Fibroblast of pulmonary artery (primary cell): ENCODE data around the gene MDFIC.

ENCODE experiments used
- DNase-seq: peaks from one replicate; pipeline ENCODE4 v3.0.0-alpha.2; 2010; ENCODE audit warnings: low read depth
- H3K4me3 ChIP-seq: replicated peaks from 2 replicates; pipeline ENCODE4 v1.5.1; 2011; ENCODE audit warnings: low read depth, mild to moderate bottlenecking, control low read depth, low read length, moderate library complexity
- TF ChIP-seq, protein P1 (sequence below): IDR thresholded peaks from 2 replicates; pipeline ENCODE4 v1.5.1; 2011; ENCODE audit warnings: mild to moderate bottlenecking, control low read depth, low read length, inconsistent platforms; ENCODE audit errors: missing control alignments

MDFIC gene

DNA sequence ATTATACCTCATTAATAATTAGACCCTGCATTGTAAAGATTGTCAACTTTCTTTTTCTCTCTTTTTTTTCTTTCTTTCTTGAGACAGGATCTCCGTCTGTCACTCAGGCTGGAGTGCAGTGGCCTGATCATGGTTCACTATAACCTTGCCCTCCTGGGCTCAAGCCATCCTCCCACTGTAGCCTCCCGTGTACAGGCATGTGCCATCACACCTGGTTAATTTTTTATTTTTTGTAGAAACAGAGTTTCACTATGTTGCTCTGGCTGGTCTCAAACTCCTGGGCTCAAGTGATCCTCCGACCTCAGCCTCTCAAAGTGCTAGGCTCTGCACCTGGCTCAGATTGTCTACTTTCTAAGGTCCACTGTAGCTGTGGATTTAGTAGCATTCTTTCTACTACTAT is 50.7 kb downstream of the MDFIC start:
- TF ChIP-seq, protein P1, sequence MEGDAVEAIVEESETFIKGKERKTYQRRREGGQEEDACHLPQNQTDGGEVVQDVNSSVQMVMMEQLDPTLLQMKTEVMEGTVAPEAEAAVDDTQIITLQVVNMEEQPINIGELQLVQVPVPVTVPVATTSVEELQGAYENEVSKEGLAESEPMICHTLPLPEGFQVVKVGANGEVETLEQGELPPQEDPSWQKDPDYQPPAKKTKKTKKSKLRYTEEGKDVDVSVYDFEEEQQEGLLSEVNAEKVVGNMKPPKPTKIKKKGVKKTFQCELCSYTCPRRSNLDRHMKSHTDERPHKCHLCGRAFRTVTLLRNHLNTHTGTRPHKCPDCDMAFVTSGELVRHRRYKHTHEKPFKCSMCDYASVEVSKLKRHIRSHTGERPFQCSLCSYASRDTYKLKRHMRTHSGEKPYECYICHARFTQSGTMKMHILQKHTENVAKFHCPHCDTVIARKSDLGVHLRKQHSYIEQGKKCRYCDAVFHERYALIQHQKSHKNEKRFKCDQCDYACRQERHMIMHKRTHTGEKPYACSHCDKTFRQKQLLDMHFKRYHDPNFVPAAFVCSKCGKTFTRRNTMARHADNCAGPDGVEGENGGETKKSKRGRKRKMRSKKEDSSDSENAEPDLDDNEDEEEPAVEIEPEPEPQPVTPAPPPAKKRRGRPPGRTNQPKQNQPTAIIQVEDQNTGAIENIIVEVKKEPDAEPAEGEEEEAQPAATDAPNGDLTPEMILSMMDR: no peak
- no peak for DNase-seq
- H3K4me3 ChIP-seq: no peak overlapping the region

DNA sequence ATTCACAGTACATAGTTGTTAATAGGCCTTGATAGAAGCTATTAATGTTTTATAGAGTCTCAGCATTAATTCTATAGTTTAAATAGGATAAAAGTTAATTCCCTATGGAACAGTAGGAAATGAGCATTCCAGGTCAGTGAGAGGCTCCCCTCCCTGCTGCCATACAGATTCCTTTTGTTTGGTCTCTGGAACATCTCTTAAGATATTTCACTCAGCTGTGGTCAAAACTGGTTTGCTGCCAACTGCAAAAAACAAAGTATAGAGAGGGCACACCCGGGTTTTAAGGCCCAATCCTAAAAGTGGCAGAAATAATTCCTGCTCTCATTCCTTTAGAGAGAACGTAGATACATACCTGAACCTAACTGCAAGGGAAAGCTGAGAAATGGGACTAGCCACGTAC is 51.3 kb downstream of the MDFIC start:
- no peak overlapping the region for H3K4me3 ChIP-seq
- peak; percentile 64 for DNase-seq
- TF ChIP-seq, protein P1: no peak

DNA sequence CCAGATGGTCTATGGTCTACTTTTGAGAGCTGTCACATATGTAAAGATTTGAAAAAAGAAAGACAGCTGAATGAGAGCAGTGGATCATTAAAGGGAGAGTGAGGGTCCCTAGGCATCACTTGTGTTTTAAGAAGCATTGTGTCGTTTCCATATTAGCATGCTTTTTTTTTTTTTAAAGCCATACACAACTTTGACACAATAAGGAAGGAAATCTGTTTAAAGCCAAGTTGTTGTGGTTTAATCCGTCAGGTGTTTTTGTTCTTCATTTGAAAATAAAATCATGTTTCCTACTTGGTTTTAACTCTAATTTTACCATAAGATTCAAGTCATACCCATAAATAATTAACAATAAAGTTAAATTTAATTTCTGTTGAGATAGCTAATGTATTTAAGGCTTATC is 53.5 kb downstream of the MDFIC start:
- DNase-seq: no peak
- H3K4me3 ChIP-seq: no peak overlapping the region
- TF ChIP-seq, protein P1: no peak

DNA sequence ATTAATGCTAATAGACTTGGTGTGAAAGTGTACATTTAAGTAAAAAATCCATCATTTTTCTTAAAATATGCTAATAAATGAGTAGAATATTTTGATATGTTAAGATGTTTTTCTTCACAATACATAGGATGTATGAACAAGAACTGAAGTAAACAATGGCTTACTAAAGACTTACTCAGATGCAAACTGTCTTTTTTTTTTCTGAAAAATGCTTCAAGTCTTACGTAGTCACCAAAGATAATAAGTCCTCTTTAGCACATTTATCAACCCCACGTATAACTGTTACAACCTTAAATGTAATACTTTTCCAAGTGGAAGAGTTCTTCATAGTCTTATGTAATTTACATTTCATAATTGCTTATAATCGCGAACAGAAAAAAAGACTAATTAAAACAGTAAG is 54.8 kb downstream of the MDFIC start:
- peak; percentile 57 for DNase-seq
- TF ChIP-seq, protein P1: no peak
- H3K4me3 ChIP-seq: no peak overlapping the region

GRCh38 chr7:114977277-114977676 is 55.4 kb downstream of the MDFIC start:
- TF ChIP-seq, protein P1: no peak
- H3K4me3 ChIP-seq: no peak overlapping the region
- no peak for DNase-seq

- no peak overlapping the region for H3K4me3 ChIP-seq
- TF ChIP-seq, protein P1: no peak
- DNase-seq: peak; percentile 89
Measured at GRCh38 chr7:114979388-114979787, 57.5 kb downstream of the MDFIC start.

- TF ChIP-seq, protein P1: no peak
- H3K4me3 ChIP-seq: no peak overlapping the region
- DNase-seq: no peak
Measured at GRCh38 chr7:114979803-114980507, 58.1 kb downstream of the MDFIC start.
